GM21390 (cell line): ENCODE measurements around the gene CREBL2.
"Not testable (repeated sequence)": the region's sequence is repeated elsewhere in the genome, so short reads cannot be mapped to it uniquely, and the experiment has no call there.

ENCODE experiments used
- ATAC-seq: cut with Tn5 transposase; IDR thresholded peaks from one replicate; pipeline ENCODE4 v1.9.1; 2021; ENCODE audit not compliant: unreplicated experiment

The CREBL2 gene

DNA sequence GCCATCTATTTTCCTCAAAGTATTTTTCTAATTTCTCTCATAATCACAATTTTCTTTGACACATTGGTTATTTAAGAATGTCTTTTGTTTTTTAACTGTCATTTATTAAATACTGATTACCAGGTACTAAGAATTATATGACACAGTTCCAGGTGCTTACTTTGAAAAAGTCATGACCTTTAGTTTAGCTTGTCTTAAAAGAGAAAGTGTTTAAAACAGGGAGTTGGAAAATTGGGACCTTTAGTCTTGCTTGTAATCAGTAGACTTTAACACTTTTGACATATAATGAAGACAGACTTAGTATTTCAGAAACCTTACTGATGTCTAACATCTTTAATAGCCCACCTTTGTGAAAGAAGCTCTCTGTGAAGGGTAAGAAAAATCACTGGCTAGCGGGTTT, 19.2 kb downstream of the CREBL2 start:
- ATAC-seq = no peak

DNA sequence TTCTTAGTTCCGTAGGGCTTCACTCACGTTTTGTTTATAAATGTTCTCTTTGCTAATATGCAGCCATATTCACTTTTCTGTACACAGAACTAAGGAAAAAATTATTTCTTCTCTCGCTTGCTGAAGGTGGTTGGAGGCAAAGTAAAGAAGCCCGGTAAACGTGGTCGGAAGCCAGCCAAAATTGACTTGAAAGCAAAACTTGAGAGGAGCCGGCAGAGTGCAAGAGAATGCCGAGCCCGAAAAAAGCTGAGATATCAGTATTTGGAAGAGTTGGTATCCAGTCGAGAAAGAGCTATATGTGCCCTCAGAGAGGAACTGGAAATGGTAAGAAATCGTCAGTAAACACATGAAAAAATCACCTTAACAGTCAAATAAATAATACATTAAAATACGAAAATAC, 24.0 kb downstream of the CREBL2 start:
- ATAC-seq = no peak

DNA sequence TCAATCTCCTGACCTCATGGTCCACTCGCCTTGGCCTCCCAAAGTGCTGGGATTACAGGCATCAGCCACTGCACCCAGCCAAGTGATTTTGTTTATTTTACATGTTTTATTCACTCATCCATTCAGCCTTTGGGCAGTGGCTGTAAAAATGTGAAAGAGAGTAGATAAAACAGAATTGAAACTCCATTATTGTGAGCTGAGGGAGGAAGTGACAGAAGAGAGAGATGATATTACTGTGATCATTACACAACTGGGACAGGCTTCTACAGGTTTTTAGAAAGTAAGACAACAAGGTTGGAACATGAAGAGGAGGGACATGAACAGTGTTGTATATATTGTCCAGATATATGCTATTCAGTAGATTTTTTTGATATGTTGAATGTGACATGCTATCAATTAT, 25.0 kb downstream of the CREBL2 start:
- peak; percentile 85 for ATAC-seq

DNA sequence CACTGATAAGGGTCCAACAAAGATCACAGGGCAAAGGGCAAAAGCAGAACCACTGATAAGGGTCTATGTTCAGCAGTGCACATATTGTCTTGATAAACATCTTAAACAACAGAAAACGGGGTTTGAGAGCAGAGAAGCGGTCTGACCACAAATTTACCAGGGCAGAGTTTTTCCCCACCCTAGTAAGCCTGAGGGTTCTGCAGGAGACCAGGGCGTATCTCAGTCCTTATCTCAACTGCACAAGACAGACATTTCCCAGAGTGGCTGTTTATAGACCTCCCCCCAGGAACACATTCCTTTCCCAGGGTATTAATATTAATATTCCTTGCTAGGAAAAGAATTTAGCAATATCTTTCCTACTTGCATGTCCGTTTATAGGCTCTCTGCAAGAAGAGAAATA, 28.3 kb downstream of the CREBL2 start:
- not testable (repeated sequence) for ATAC-seq

DNA sequence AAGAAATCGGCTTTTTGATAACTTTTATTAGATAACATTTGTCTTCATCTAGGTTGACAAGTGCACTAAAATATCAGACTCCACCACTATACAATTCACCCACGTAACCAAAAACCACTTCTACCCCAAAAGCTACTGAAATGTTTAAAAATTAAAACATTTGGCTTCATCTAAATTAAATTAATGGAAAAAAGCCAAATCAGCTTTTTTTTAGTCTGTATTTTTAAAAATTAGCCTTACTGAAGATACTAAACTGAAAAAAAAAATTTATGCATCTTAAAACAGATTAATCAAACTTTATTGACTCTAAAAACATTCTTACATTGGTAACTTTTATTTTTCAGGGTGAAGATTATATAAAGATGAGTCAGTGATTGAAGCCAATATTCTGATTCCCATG, 30.0 kb downstream of the CREBL2 start:
- ATAC-seq = no peak

DNA sequence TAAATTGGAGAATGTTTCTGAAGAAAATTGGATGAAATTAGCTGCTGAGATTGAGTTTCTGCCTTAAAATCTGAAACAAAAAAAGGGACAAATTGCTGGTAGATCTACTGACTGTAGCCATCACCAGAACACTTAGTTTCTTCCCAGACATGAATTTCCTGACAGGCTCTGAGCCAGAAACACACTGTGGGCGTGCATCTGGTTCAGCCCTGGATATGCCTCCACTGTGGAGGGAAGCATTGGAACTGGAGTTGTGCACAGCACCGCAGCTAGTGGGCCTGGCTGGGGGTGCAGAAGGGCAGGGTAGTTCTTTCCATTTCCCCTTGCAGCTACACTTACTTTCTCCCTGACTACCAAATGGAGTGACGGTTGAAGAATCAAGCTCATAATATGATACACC, 31.2 kb downstream of the CREBL2 start:
- no peak for ATAC-seq

DNA sequence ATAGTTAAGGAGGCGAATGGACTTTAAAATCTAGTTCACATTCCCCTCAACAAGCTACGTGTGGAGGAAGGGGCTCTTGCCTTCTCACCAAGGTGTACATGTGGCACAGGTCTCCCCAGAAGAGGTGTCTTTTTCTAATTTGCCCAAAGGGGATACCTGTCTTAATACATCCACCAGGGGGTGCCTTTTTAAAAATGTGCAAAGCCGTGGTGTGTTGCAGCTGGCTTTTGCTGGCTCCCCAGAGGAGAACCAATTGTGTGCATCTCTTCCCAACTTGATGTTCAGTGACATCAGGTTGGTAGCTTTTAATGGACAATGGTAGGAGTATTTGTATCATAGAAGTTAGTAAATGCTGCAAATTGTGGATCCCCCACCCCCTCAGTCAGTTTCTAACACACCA, 33.8 kb downstream of the CREBL2 start:
- peak; percentile 47 for ATAC-seq

DNA sequence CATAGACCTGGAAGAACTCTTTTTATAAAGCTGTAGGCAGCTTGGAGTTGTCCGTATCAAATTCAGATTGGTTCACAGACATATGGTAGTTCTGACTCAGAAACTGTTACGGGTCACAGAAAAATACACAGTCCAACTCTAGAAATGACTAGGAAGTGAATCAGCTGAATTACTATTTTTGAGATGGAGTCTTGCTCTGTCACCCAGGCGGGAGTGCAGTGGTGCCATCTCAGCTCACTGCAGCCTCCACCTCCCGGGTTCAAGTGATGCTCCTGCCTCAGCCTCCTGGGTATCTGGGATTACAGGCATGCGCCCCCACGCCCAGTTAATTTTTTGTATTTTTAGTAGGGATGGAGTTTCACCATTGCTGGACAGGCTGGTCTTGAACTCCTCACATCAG, 34.3 kb downstream of the CREBL2 start:
- peak; percentile 71 for ATAC-seq

DNA sequence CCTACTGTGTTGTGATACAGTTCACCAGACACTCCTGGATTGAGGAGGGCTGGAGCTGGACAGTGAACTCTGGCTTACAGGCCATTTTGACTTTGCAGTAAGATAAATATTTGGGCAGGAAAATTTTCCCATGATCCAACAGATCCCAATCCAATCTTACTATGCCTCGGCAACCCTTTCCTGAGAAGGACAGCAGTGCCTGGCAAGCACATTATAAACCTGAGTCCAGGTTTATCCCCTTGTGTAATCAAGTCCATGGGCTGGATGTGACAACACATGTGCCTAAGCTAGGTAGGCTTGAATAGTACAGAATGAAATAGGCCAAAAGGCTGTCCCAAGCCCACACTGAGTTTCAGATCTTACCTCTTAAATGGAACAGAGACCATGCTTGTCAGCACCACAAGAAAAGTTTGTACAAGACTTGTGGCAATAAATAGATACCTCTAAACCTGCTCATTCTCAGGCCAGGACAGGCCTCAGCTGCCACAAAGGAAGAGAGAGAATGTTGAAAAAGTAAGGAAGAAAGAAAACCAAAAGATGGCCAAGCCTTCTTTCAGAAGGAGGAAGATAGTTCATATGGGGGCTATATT, 34.9 kb downstream of the CREBL2 start:
- ATAC-seq = no peak

DNA sequence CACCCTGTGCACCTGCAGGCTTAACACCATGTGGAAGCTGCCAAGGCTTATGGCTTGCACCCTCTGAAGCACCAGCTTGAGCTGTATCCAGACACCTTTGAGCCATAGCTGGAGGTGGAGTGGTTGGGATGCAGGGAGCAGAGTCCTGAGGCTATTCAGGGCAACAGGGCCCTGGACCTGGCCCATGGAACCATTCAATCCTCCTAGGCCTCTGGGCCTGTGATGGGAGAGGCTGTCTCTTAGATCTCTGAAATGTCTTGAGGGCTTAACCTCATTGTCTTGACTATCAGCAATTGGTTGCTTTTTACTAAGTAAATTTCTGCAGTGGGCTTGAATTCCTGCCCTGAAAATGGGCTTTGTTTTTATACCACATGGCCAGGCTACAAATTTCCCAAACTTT, 36.6 kb downstream of the CREBL2 start:
- ATAC-seq = no peak

DNA sequence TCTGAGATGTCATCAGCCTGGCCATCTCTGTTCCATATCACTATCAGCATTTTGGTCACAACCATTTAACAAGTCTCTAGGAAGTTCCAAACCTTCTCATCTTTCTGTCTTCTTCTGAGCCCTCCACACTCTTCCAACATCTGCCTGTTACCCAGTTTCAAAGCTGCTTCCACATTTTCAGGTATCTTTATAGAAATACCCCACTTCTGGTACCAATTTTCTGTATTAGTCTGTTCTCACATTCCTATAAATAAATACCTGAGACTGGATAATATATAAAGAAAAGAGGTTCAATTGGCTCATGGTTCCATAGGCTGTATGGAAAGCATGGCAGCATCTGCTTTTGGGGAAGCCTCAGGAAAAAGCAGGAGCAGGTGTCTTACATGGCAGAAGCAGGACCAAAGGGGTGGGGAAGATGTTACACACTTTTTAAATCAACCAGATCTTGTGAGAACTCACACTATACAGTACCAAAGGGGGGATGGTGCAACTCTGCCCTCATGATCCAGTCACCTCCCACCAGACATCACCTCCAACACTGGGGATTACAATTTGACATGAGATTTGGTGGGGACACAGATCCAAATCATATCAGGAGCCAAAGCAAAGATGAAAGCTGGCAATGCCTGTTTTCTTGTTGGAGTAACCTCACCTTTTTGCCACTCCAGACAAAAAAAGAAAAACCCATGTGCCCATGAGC, 37.4 kb downstream of the CREBL2 start:
- ATAC-seq = no peak

DNA sequence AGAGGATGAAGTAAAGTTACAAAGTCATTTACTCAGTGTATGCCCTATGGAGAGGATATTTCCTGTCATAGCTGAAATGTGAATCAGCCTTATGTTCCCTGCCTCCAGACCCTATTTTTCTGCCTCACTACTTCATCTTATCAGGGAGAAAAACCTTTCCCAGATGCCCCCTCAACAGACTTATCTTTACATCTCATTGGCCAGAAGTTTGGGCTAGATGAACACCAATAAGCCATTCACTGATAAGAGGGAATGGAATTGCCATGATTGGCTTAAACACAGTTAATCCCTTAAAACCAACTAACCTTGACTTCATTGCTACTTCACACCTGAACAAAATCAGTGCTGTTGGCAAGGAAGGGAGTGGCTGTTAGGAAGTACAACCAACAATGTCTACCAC, 40.1 kb downstream of the CREBL2 start:
- ATAC-seq = no peak

DNA sequence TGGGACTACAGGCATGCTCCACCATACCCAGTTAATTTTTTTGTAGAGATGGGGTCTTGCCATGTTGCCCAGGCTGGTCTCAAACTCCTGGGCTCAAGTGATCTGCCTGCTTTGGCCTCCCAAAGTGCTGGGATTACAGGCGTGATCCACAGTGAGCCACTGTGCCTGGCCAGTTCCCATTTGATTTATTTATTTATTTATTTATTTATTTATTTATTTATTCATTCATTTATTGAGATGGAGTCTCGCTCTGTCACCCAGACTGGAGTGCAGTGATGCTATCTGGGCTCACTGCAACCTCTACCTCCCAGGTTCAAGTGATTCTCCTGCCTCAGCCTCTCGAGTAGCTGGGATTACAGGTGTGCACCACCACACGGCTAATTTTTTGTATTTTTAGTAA, 41.0 kb downstream of the CREBL2 start:
- ATAC-seq = not testable (repeated sequence)

DNA sequence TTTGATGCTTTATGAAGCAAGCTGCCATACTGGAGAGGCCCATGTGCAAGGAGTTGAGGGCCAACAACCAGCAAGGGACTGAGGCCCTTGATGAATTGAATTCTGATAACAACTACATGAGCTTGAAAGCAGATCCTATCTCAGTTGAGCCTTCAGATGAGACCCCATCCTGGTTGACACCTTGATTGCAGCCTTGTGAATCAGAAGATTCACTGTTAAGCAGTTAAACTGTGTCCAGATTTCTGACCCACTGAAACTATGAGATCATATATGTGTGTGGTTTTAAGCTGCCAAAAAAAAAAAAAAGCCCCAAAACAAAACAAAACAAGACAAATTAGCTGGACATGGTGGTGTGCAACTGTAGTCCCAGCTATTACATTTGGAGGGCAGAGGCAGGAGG, 42.2 kb downstream of the CREBL2 start:
- ATAC-seq = no peak

DNA sequence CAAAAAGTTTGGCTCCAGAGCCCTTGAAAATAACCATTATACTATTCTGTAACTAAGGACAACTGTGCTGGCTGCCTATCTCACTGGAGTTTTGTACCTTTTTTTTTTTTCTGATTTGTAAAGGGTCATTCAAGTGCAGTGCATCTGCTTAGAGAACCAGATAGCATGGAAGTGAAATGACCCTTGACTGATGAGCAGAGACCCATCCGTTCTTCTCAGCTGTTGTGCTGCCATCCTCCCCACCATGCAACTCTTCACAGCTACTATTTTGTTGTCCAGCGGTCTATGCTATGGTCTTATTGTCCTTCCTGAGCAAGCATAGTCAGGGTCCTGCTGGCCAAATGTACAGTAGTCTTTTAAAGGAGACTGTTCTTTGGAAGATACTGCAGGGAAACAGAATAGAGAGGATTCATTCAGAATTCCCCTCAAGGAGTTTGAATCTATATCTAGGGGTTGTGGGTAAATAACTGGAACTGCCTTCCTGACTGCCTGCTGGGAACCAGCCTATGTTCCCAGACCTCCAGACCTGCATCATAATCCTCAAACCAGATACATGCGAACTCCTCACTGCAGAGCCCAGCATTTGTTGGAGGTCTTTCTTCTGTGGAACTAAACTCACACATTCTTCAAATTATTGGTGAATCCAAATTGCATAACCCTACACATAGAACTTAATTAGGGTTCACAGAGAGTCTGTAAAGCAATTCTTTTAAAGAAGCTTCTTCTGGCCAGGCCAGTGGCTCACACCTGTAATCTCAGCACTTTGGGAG, 43.2 kb downstream of the CREBL2 start:
- ATAC-seq = no peak

DNA sequence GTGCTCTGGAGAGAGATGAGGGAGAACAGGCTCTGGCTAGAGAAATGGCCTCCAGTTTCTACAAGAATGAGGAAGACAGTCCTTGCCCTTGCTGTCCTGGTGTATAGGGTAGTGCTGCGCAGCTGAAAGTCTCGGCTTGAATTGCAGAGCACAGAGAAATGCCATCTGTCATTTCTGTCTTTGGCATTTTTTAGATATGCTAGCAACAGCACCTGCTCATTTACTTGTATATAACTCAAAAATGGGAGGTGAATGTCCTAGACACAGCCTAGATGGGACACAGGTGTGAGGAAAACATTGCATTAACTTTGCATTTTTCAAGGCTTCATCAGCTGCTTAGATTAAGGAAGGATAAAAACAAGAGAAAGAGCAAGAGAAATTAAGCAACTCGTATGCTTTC, 48.5 kb downstream of the CREBL2 start:
- ATAC-seq = no peak

DNA sequence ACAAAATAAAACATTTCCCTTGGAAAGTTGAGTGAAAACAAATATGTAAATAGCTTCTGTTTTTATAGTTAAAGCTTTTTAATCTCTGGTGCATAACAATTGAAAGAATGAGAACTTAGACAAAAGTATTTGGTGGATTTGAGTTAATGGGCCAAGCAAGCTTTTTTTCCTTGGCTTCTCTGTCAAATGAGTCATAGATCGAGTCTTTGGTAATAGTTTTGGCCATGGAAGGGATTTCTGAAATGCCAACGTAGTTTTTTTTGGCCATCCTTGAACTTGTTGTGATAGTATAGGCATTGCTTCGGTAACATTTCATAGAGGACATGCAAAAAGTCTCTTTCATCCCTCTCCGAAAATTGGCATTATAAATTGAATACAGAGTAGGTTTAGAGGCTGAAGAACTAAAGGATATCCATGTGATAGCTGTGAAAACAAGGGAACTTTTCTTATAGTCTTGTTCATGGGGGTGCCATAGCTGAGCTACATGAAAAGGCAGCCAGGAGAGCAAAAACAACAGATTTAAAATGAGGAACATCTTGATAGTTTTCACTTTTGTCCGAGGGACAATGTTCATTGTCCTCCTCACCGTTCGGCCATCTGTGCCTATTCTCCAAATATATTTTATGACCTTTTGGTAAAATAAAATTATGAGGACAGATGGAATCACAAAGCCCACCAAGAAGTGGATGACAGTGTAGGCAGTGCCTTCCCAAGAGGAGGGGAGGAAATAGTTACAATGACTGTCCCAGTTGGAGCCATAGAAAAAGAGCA, 49.6 kb downstream of the CREBL2 start:
- ATAC-seq = no peak

DNA sequence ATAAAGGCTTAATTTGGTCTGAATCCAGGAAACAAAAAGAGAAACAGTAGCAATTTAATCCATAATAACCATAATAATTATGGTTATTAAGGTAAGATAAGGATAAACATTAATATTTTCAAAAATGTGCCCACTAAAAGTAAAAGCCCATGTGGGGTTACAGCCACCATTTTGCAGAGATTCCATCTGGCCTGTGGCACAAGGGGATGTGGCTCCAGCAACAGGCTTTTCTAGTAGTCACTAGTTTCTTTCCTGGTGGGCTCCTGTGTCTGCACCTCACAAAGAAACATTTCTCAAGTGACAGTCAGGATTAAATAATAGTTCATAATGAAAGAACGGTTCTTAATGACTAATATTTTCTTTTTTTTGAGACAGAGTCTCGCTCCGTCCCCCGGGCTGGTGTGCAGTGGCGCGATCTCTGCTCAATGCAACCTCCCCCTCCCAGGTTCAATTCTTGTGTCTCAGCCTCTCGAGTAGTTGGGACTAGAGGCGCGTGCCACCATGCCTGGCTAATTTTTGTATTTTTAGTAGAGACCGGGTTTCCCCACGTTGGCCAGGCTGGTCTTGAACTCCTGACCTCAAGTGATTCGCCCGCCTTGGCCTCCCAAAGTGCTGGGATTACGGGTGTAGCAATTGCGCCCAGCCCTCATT, 52.1 kb downstream of the CREBL2 start:
- no peak for ATAC-seq

DNA sequence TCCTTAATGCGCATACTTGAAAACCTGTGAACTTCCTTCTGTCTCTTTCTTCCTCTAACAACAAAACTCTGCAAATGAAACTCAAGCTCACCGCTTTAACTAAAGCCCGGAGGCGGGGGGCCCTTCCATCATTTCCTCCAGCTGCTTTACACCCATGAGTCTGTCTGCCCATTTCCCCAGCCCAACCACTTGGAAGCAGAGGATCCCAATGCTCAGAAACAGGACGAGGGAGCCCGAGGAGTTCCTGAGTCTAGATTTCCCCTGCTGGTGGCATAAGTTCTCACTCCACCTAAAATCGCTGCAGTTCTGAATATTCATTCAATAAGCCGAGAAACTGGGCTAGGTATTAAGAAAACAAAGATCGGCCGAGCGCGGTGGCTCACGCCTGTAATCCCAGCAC, 53.5 kb downstream of the CREBL2 start:
- no peak for ATAC-seq

DNA sequence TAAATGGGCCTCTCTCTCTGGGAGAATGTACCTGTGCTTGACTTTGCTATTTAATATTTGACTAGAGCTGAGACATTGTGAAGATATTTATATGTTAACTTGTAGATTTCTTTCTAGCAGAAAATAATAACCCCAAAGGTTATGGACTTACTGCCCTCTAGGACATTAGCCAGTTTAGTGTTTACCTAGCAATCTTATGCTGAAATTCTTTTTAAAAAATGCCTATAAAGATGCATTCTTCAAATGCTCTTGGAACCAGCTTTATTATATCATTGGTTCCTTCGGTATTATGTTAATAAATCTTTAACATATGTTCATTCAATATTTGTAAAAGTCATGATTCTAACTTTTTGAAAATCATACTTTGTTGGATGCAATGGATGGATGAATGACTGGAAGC, 56.3 kb downstream of the CREBL2 start:
- no peak for ATAC-seq

DNA sequence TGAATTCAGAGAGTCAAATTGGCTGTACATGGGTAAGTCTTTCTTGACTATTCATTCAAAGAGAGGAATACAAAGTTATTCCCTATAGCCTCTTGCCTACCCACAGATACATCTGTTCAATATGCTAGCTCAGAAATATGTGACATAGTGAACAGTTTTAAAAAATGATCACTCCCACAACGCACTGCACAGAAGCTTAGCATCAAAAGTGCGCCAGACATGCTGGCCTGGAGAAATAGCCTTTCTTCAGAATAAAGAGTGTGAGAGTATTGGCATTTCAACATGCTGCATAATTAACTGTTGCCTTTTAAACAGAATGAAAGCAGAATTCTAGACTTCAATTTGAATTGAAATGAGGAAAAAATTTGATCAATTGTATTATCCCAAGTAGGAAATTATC, 57.3 kb downstream of the CREBL2 start:
- no peak for ATAC-seq
